Left lobe of liver (tissue), 2 donors: ENCODE data around the gene PRSS35. TPM values are rescaled to one million over a fixed set of nuclear protein-coding genes. Genes with fewer than 3 reads are reported as not detected.
A peak's percentile ranks its signal among the peaks of the same experiment; 100 is the strongest.
"Not testable (repeated sequence)": the region's sequence is repeated elsewhere in the genome, so short reads cannot be mapped to it uniquely, and the experiment has no call there.

Experiments
- ATAC-seq: fragments of 200-7000 bp; cut with Tn5 transposase; one replicate; pipeline ENCODE4 v1.9.1; 2020; ENCODE audit warnings: mild to moderate bottlenecking, moderate library complexity
- DNase-seq: peaks from one replicate; pipeline ENCODE4 v3.0.0-alpha.2; 2020; ENCODE audit warnings: low spot score
- total RNA-seq: library from RNA; stranded (reverse); gene quantifications from one replicate; pipeline ENCODE4 v1.2.1, GENCODE V29; 2021
- donor health status: DM: no; HTN: no; CAD: no; lungs with moderate emphysema.
- donor health status: DM: no; HTN: yes; CAD: no.

PRSS35 gene
- total RNA-seq, 1 donor from 2014 or later: not detected

- DNase-seq (no peak), ATAC-seq (peak; percentile 78)
Observed at GRCh38 chr6:83514866-83515466, 2.6 kb downstream of the PRSS35 start.

- DNase-seq (no peak), ATAC-seq (no peak)
Observed at GRCh38 chr6:83517500-83517899, 5.2 kb downstream of the PRSS35 start.

GRCh38 chr6:83518816-83519480 lies 6.6 kb downstream of the PRSS35 start:
- no peak for DNase-seq
- ATAC-seq: no peak

GRCh38 chr6:83536034-83536646 lies 23.8 kb downstream of the PRSS35 start:
- no peak for DNase-seq
- ATAC-seq: peak; percentile 79

- DNase-seq: no peak
- ATAC-seq: no peak
Observed at GRCh38 chr6:83536647-83537589, 24.6 kb downstream of the PRSS35 start.

GRCh38 chr6:83539678-83540077 lies 27.3 kb downstream of the PRSS35 start:
- DNase-seq (no peak), ATAC-seq (no peak)

- ATAC-seq (no peak), DNase-seq (no peak)
Observed at GRCh38 chr6:83546636-83547035, 34.3 kb downstream of the PRSS35 start.

- DNase-seq, ATAC-seq: not testable (repeated sequence)
Observed at GRCh38 chr6:83550482-83550881, 38.1 kb downstream of the PRSS35 start.

GRCh38 chr6:83551748-83552147 lies 39.4 kb downstream of the PRSS35 start:
- not testable (repeated sequence) for DNase-seq, ATAC-seq

- ATAC-seq: no peak
Observed at GRCh38 chr6:83556871-83557270, 44.5 kb downstream of the PRSS35 start.

GRCh38 chr6:83558975-83559374 lies 46.6 kb downstream of the PRSS35 start:
- DNase-seq (no peak), ATAC-seq (no peak)

More at GRCh38 chr6:83556871-83557270, 44.5 kb downstream of the PRSS35 start:
- no peak for DNase-seq

GRCh38 chr6:83571663-83572185 lies 59.4 kb downstream of the PRSS35 start:
- ATAC-seq, DNase-seq: not testable (repeated sequence)

GRCh38 chr6:83574783-83575182 lies 62.4 kb downstream of the PRSS35 start:
- ATAC-seq: no peak
- no peak for DNase-seq

Other genes starting within 250 kb of the PRSS35 start
- gene ME1, start 81.5 kb upstream of the PRSS35 start, total RNA-seq: 13.7 TPM
- gene SNAP91, start 196.6 kb downstream of the PRSS35 start, total RNA-seq: not detected